Stimulated activated naive B cell treated with anti-CD40 and anti-IgM and Interleukin-4, amounts not matched to agents 10 μg/mL and 1 μg/mL and 100 μg/mL, for 72 hours (primary cell): ENCODE data around the gene RAB8B.

Source experiments
- ATAC-seq, 2 donors: fragments of 150-1000 bp; cut with Tn5 transposase; replicated peaks; 2 replicates each; pipeline ENCODE4 v1.10.0; 2021; ENCODE audit warnings: moderate library complexity in 1 of 2
- DNase-seq: peaks from one replicate; pipeline ENCODE4 v3.0.0; 2021
- H3K27ac Mint-ChIP-seq: one replicate; pipeline ENCODE4 v1.8.0; 2022; ENCODE audit warnings: mild to moderate bottlenecking, mixed read lengths
- H3K27me3 Mint-ChIP-seq, 2 donors: one replicate each; pipeline ENCODE4 v1.8.0; 2022; ENCODE audit warnings: mixed read lengths in 2 of 2
- H3K36me3 Mint-ChIP-seq, 2 donors: one replicate each; pipeline ENCODE4 v1.8.0; 2022; ENCODE audit warnings: mixed read lengths in 2 of 2, mild to moderate bottlenecking in 1 of 2
- H3K4me1 Mint-ChIP-seq, 2 donors: one replicate each; pipeline ENCODE4 v1.8.0; 2022; ENCODE audit warnings: mixed read lengths in 2 of 2, mild to moderate bottlenecking in 1 of 2
- H3K4me3 Mint-ChIP-seq, 2 donors: one replicate each; pipeline ENCODE4 v1.8.0; 2022; ENCODE audit warnings: mild to moderate bottlenecking in 2 of 2, mixed read lengths in 2 of 2, moderate library complexity in 1 of 2
- H3K9me3 Mint-ChIP-seq, 2 donors: one replicate each; pipeline ENCODE4 v1.8.0; 2022; ENCODE audit warnings: mixed read lengths in 2 of 2, mild to moderate bottlenecking in 1 of 2

Gene RAB8B

GRCh38 chr15:63166219-63166618 lies 23.2 kb upstream of the RAB8B start:
- H3K27me3 Mint-ChIP-seq = no peaks in the 10 kb centered on the region
- DNase-seq = no peak
- H3K27ac Mint-ChIP-seq = no peak overlapping the region

DNA sequence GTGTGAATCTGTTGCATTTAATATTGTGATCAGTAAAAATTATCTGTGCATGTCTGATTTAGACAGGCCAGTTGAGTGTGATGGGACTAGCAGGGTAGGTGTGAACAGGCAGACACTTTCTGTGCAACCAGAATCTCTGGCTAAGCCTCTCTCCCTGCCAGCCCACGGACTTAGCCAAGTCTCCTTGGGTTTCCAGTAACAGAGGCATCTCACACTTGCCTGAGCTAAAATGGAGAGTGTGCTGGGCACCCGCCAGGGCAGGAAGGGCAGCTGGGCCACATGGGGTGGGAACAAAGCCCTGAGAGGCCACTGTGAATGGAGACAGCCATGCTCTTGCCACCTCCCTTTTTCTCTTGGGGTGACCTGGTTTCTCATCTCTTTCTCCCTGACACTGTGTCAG lies 19.6 kb upstream of the RAB8B start:
- Mint-ChIP-seq H3K9me3 (no peaks in the 10 kb centered on the region), H3K4me3 (no peak overlapping the region), H3K27me3 (no peaks in the 10 kb centered on the region), H3K27ac (no peak overlapping the region), H3K4me1 (peaks cover 2 to 7% of the 10 kb centered on the region in 2 donors), H3K36me3 (no peaks in the 10 kb centered on the region)
- DNase-seq (no peak), ATAC-seq (no peak)

More at GRCh38 chr15:63166219-63166618, 23.2 kb upstream of the RAB8B start:
- Mint-ChIP-seq H3K4me1 (peaks cover 3 to 16% of the 10 kb centered on the region in 2 donors), H3K9me3 (no peaks in the 10 kb centered on the region), H3K4me3 (no peak overlapping the region), H3K36me3 (peaks cover 0 to under 1% of the 10 kb centered on the region in 2 donors)
- peak; percentile 53 to 55 for ATAC-seq

- Mint-ChIP-seq H3K27me3 (no peaks in the 10 kb centered on the region), H3K4me1 (peaks cover 0 to 4% of the 10 kb centered on the region in 2 donors), H3K36me3 (no peaks in the 10 kb centered on the region), H3K27ac (no peak overlapping the region), H3K9me3 (no peaks in the 10 kb centered on the region), H3K4me3 (no peak overlapping the region)
- ATAC-seq (no peak), DNase-seq (no peak)
These were observed 17.0 kb upstream of the RAB8B start for GRCh38 chr15:63172376-63172775.

DNA sequence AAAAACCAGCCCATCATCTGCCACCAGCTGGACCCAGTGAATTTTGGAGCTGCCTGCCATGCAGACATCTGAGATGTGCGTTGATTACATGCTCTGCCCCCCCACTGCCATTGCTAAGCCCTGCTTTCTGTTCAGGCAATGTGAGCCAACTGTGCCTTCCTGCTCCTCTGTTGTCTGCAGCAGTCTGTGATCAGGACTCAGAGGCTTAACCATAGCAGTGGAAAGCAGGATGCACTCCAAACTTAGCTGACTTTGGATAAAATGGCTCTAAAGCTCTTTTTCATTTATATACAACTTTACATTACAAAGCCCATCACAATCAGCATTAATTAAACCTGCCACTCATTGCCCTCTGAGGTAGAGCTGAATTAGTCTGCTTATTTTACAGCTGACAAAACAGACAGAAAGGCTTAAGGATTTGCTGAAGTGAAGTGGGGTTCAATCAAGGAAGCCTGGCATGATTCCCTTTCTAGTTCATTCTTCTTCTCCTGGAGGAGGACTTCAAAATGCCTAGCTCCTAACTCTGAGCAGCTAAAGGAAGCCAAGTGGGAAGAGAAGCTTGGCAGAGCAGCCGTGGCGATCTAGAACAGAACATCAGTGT lies 16.5 kb upstream of the RAB8B start:
- DNase-seq (no peak), ATAC-seq (no peak)
- no peak overlapping the region for H3K27ac Mint-ChIP-seq
- H3K4me3 Mint-ChIP-seq = no peak overlapping the region
- H3K27me3 Mint-ChIP-seq = no peaks in the 10 kb centered on the region
- H3K4me1 Mint-ChIP-seq = peaks cover 0 to 5% of the 10 kb centered on the region in 2 donors
- H3K36me3 Mint-ChIP-seq = no peaks in the 10 kb centered on the region
- H3K9me3 Mint-ChIP-seq = no peaks in the 10 kb centered on the region

DNA sequence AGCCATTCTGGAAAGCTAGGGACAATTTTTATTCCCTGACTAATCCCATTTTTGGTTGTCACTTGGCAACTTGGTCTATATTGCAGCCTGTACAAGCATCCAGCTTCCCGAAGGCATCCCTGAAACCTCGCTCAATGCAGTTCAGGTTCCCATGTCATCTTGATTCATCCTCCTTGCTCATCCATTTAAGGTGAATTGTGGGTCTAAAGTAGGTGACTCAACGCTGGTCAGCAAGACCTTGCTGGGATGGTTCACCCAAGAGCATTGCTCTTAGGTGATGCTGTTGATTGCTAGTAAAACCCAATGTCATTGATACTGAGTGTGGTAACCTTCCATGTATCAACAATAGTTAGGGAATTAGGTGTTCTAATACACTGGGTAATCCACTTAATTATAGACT lies 13.1 kb upstream of the RAB8B start:
- H3K9me3 Mint-ChIP-seq = no peaks in the 10 kb centered on the region
- no peaks in the 10 kb centered on the region for H3K36me3 Mint-ChIP-seq
- DNase-seq (no peak), ATAC-seq (no peak)
- H3K4me3 Mint-ChIP-seq = no peak overlapping the region
- no peaks in the 10 kb centered on the region for H3K27me3 Mint-ChIP-seq
- no peak overlapping the region for H3K27ac Mint-ChIP-seq
- peaks cover 0 to 5% of the 10 kb centered on the region in 2 donors for H3K4me1 Mint-ChIP-seq

DNA sequence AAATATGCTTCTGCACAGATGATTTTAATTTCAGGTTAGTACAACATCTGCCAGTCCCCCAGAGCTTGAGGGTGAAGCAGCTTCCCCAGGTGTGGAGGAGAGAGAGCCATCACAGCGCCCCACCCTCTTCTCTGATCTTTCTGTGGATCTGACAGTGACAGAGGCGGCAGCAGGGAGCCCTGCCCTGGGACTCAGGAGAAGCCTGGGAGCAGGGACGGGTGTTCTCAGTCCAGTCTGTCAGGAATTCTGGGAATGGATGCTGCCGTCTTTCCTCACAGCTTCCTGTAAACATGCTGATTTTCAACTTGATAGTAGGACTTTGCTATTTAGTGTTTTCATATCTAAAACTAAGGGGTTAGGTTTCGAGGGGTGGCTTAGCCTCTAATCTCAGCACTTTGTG lies 11.4 kb upstream of the RAB8B start:
- H3K36me3 Mint-ChIP-seq = no peaks in the 10 kb centered on the region
- H3K4me1 Mint-ChIP-seq = peaks cover 0 to 5% of the 10 kb centered on the region in 2 donors
- no peaks in the 10 kb centered on the region for H3K27me3 Mint-ChIP-seq
- H3K4me3 Mint-ChIP-seq = no peak overlapping the region
- ATAC-seq = no peak
- no peak for DNase-seq
- no peak overlapping the region for H3K27ac Mint-ChIP-seq
- no peaks in the 10 kb centered on the region for H3K9me3 Mint-ChIP-seq

DNA sequence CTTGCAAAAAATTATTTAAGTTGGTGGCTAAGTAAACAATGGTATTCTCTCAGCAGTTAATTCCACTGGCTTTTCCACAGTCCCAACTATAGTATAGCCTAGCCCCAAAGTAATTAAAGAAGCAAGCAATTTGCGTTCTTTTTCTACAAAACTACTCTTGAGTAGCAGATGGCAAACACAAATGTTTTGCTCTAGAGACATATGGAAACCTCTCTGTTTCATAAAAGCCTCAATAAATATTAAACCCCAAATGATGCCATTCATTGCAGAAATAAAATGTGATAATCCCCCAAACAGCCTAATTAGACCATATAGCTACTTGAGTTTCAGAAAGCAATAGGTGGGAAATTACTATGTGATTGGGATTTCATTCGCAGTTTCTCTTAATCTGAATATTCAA lies 8.7 kb upstream of the RAB8B start:
- no peak overlapping the region for H3K27ac Mint-ChIP-seq
- no peaks in the 10 kb centered on the region for H3K36me3 Mint-ChIP-seq
- H3K9me3 Mint-ChIP-seq = no peaks in the 10 kb centered on the region
- peaks cover 0 to 5% of the 10 kb centered on the region in 2 donors for H3K4me1 Mint-ChIP-seq
- H3K4me3 Mint-ChIP-seq = no peak overlapping the region
- DNase-seq (no peak), ATAC-seq (no peak)
- H3K27me3 Mint-ChIP-seq = no peaks in the 10 kb centered on the region

- Mint-ChIP-seq H3K27ac (no peak overlapping the region), H3K9me3 (no peaks in the 10 kb centered on the region), H3K27me3 (no peaks in the 10 kb centered on the region), H3K4me3 (no peak overlapping the region), H3K36me3 (no peaks in the 10 kb centered on the region), H3K4me1 (peaks cover 6 to 12% of the 10 kb centered on the region in 2 donors)
- no peak for ATAC-seq
- no peak for DNase-seq
These were observed 7.8 kb upstream of the RAB8B start for GRCh38 chr15:63181648-63182047.

GRCh38 chr15:63185206-63185605 lies 4.2 kb upstream of the RAB8B start:
- H3K4me3 Mint-ChIP-seq = no peak overlapping the region
- peaks cover 18 to 23% of the 10 kb centered on the region in 2 donors for H3K4me1 Mint-ChIP-seq
- DNase-seq (no peak), ATAC-seq (no peak)
- no peaks in the 10 kb centered on the region for H3K9me3 Mint-ChIP-seq
- H3K27ac Mint-ChIP-seq = no peak overlapping the region
- H3K36me3 Mint-ChIP-seq = peaks cover 2 to 4% of the 10 kb centered on the region in 2 donors
- H3K27me3 Mint-ChIP-seq = no peaks in the 10 kb centered on the region

GRCh38 chr15:63186065-63186464 lies 3.3 kb upstream of the RAB8B start:
- ATAC-seq = no peak
- Mint-ChIP-seq H3K9me3 (no peaks in the 10 kb centered on the region), H3K4me3 (no peak overlapping the region), H3K4me1 (peaks cover 18 to 31% of the 10 kb centered on the region in 2 donors), H3K27me3 (no peaks in the 10 kb centered on the region), H3K36me3 (peaks cover 5 to 10% of the 10 kb centered on the region in 2 donors), H3K27ac (no peak overlapping the region)
- no peak for DNase-seq

DNA sequence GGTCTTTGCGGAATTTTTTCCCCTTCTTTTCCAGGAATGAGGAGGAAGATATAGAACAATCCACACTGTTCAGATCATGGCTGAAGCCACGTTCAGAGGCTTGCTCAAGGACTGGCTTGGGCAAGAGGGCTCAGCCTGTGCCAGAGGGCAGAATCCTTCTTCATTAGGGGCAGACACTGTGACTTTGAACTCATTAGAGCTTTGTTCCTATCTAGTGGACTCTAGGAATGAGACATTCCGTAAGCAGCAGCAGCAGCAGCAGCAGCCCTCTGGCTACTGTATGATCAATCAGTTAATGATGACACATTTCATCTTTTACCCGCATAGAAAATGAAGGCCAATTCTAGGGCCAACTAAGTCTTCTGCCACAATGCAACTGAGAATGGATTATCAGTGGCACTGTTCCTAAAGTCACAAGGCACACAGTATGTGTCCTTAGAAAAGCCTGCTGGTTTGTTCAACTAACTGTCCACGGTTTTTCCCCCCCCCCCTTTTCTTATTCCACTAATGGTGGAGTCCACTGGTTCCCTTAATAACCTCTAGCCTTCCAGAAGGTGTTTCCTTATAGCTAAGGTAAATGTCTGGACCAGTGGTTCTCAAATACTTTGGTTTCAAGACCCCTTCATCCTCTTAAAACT lies 1.7 kb upstream of the RAB8B start:
- Mint-ChIP-seq H3K4me1 (peaks cover 27 to 47% of the 10 kb centered on the region in 2 donors), H3K36me3 (peaks cover 16 to 19% of the 10 kb centered on the region in 2 donors), H3K27me3 (no peaks in the 10 kb centered on the region), H3K27ac (peak overlapping the region; percentile 93), H3K4me3 (peak overlapping the region; percentile 94 to 95), H3K9me3 (no peaks in the 10 kb centered on the region)
- no peak for ATAC-seq
- DNase-seq = no peak

DNA sequence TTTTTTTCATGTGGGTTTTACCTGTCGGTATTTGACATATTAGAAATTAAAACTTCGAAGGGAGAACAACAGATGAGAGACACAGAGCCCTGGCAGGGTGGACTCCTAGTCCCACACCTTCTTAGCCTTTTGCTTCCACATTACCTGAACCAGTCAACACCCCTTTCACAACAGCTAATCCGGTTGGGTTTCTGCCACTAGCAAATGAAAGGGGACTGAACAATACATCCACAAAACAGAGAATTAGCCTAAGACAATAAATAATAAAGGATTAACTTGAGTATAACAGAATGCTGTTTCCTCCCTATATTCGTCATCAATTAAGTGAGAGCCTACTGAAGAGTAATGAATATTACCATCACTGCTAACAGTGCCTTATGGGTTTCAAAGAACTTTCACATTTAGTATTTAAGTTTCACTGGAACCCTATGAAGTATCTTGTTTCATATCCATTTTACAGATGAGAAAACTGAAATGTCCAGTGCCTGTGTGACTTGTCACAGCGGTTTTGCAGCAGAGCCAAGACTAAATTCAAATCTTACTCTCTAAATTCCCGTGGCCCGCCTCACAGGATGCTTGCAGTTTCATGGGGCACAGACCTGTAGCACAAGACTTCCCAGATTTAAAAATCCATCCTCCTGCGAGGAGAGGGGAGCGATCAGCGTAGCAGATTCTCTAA lies 1.0 kb upstream of the RAB8B start:
- DNase-seq = no peak
- Mint-ChIP-seq H3K27ac (peak overlapping the region; percentile 93), H3K4me1 (peaks cover 28 to 50% of the 10 kb centered on the region in 2 donors), H3K27me3 (no peaks in the 10 kb centered on the region), H3K9me3 (no peaks in the 10 kb centered on the region), H3K36me3 (peaks cover 17 to 21% of the 10 kb centered on the region in 2 donors), H3K4me3 (peak overlapping the region; percentile 94 to 95)
- peak; percentile 6 to 12 for ATAC-seq

DNA sequence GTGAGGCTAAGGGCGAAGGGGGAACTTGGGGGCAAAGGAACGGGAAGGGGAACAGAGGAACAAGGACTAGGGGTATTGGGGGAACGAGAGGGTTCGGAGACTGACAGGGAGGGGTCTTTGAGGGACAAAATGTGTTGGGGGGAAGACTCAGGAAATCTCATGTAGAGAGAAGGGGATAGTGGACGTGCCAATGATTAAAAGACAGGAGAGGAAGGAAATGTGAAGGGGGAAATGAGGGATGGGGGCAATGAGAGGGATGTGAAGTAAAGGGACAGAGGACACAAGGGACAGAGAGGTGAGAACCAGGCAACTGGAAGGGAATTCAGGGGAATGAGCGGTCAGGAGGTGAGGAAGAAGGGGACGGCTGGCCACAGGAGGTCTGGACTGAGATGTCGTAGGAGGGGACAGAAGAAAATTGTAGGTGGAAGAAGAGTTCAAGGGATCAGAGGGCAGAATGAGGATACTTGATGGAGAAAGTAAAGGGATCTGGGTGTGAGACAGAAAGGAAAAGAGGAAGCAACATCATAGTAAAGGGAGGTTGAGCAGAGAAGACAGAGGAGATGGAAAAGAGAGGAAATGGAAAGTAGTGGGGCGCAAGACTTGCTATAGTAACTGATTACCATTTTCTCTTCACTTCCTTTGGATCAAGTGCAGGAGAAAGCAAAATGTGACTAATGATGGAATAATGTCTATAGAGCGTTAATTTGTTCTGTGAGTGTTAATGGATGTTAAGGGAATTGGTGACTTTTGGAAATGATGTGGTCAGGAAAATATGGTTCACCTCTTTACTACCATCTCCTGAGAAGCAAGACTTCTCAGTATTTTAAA lies 749 bp downstream of the RAB8B start:
- no peak for ATAC-seq
- peaks cover 20 to 30% of the 10 kb centered on the region in 2 donors for H3K36me3 Mint-ChIP-seq
- no peaks in the 10 kb centered on the region for H3K9me3 Mint-ChIP-seq
- H3K4me3 Mint-ChIP-seq = peak overlapping the region; percentile 94 to 95
- peak overlapping the region; percentile 94 for H3K27ac Mint-ChIP-seq
- H3K27me3 Mint-ChIP-seq = no peaks in the 10 kb centered on the region
- DNase-seq = no peak
- peaks cover 36 to 63% of the 10 kb centered on the region in 2 donors for H3K4me1 Mint-ChIP-seq
